WTC11 (cell line): ENCODE measurements around the gene WNT6. TPM values are rescaled to one million over a fixed set of nuclear protein-coding genes. Genes with fewer than 3 reads are reported as not detected.

Experiments
- ATAC-seq: fragments of 200-7000 bp; cut with Tn5 transposase; 2 replicates; pipeline ENCODE4 v1.10.0; 2021; ENCODE audit warnings: mild to moderate bottlenecking, moderate library complexity
- CTCF ChIA-PET: fragments of 300-600 bp; sonication (Branson Sonifier 250); formaldehyde crosslinking; loops from one replicate; lab custom pipeline; 2021; ENCODE audit warnings: antibody characterized with exemption; lab: Charles Lee
- POLR2A ChIA-PET: fragments of 350-600 bp; sonication (Branson Sonifier 250); formaldehyde crosslinking; loops from one replicate; lab custom pipeline; 2021; ENCODE audit warnings: antibody characterized with exemption; lab: Charles Lee
- DNase-seq: peaks from one replicate; pipeline ENCODE4 v3.0.0; 2021; ENCODE audit warnings: low spot score
- H3K27ac Mint-ChIP-seq: 2 replicates; pipeline ENCODE4 v1.8.0; 2021; ENCODE audit warnings: mixed read lengths
- H3K27me3 Mint-ChIP-seq: 2 replicates; pipeline ENCODE4 v1.8.0; 2021; ENCODE audit warnings: low read depth, mild to moderate bottlenecking, moderate library complexity, mixed read lengths
- H3K36me3 Mint-ChIP-seq: 2 replicates; pipeline ENCODE4 v1.8.0; 2021; ENCODE audit warnings: mixed read lengths
- H3K4me1 Mint-ChIP-seq: 2 replicates; pipeline ENCODE4 v1.8.0; 2022; ENCODE audit warnings: mixed read lengths
- H3K4me3 Mint-ChIP-seq: 2 replicates; pipeline ENCODE4 v1.8.0; 2021; ENCODE audit warnings: mild to moderate bottlenecking, moderate library complexity, mixed read lengths
- H3K9me3 Mint-ChIP-seq: 2 replicates; pipeline ENCODE4 v1.8.0; 2021; ENCODE audit warnings: mixed read lengths
- ATF6 ChIP-seq: sonication (generic); formaldehyde crosslinking; IDR thresholded peaks from 2 replicates; pipeline ENCODE4 v1.8.1; 2023; ENCODE audit warnings: mild to moderate bottlenecking, missing genetic modification reagents
- CDX4 ChIP-seq: fragments of 250-450 bp; sonication (Bioruptor Pico); IDR thresholded peaks from 2 replicates; pipeline ENCODE4 v1.9.0; 2021; ENCODE audit warnings: moderate library complexity, mild to moderate bottlenecking, inconsistent platforms, borderline replicate concordance
- ELF4 ChIP-seq: sonication (generic); formaldehyde crosslinking; IDR thresholded peaks from 2 replicates; pipeline ENCODE4 v1.8.1; 2022; ENCODE audit warnings: low read depth, mild to moderate bottlenecking, moderate library complexity, missing genetic modification reagents
- FOXJ3 ChIP-seq: sonication (generic); formaldehyde crosslinking; IDR thresholded peaks from 2 replicates; pipeline ENCODE4 v1.9.0; 2021; ENCODE audit warnings: missing genetic modification reagents, mild to moderate bottlenecking, borderline replicate concordance
- FOXP4 ChIP-seq: sonication (generic); formaldehyde crosslinking; IDR thresholded peaks from 2 replicates; pipeline ENCODE4 v1.8.0; 2022; ENCODE audit warnings: mild to moderate bottlenecking, missing genetic modification reagents
- GRHL2 ChIP-seq: fragments of 250-450 bp; sonication (Bioruptor Pico); IDR thresholded peaks from 2 replicates; pipeline ENCODE4 v1.8.0; 2022; ENCODE audit warnings: mild to moderate bottlenecking, moderate library complexity; ENCODE audit not compliant: insufficient replicate concordance, severe bottlenecking
- HMGA2 ChIP-seq: fragments of 250-450 bp; sonication (Bioruptor Pico); IDR thresholded peaks from 2 replicates; pipeline ENCODE4 v1.4.0; 2021; ENCODE audit warnings: mild to moderate bottlenecking, moderate library complexity
- NR2C2 ChIP-seq: sonication (generic); formaldehyde crosslinking; IDR thresholded peaks from 2 replicates; pipeline ENCODE4 v1.8.0; 2022; ENCODE audit warnings: mild to moderate bottlenecking, missing genetic modification reagents
- SMAD3 ChIP-seq: sonication (generic); formaldehyde crosslinking; IDR thresholded peaks from 2 replicates; pipeline ENCODE4 v1.8.0; 2022; ENCODE audit warnings: missing genetic modification reagents, mild to moderate bottlenecking, borderline replicate concordance
- TCF7 ChIP-seq: sonication (generic); formaldehyde crosslinking; IDR thresholded peaks from 2 replicates; pipeline ENCODE4 v1.8.0; 2022; ENCODE audit warnings: mild to moderate bottlenecking, low read depth, missing genetic modification reagents, moderate library complexity
- TP53 ChIP-seq: sonication (generic); formaldehyde crosslinking; IDR thresholded peaks from 2 replicates; pipeline ENCODE4 v1.8.1; 2023; ENCODE audit warnings: mild to moderate bottlenecking, missing genetic modification reagents
- USF1 ChIP-seq: sonication (generic); formaldehyde crosslinking; IDR thresholded peaks from 2 replicates; pipeline ENCODE4 v1.8.0; 2022; ENCODE audit warnings: mild to moderate bottlenecking, missing genetic modification reagents
- USF2 ChIP-seq: sonication (generic); formaldehyde crosslinking; IDR thresholded peaks from 2 replicates; pipeline ENCODE4 v1.8.1; 2023; ENCODE audit warnings: mild to moderate bottlenecking, missing genetic modification reagents, moderate library complexity
- ZBTB21 ChIP-seq: sonication (generic); formaldehyde crosslinking; IDR thresholded peaks from 2 replicates; pipeline ENCODE4 v1.8.1; 2023; ENCODE audit warnings: mild to moderate bottlenecking, missing genetic modification reagents, borderline replicate concordance
- ZNF281 ChIP-seq: sonication (generic); formaldehyde crosslinking; IDR thresholded peaks from 2 replicates; pipeline ENCODE4 v1.8.0; 2023; ENCODE audit warnings: mild to moderate bottlenecking, missing genetic modification reagents
- ZNF396 ChIP-seq: fragments of 250-450 bp; sonication (Bioruptor Pico); IDR thresholded peaks from 2 replicates; pipeline ENCODE4 v1.8.0; 2021; ENCODE audit warnings: mild to moderate bottlenecking, moderate library complexity, borderline replicate concordance
- total RNA-seq: library from RNA; stranded (reverse); gene quantifications from 3 replicates; pipeline ENCODE4 v1.2.3, GENCODE V29; 2021

The WNT6 gene
- total RNA-seq, 1 experiment from 2014 or later = not detected

- Mint-ChIP-seq H3K27me3 (peaks cover 97% of the 10 kb centered on the region), H3K27ac (no peak overlapping the region), H3K4me3 (peak overlapping the region; percentile 57), H3K36me3 (no peaks in the 10 kb centered on the region), H3K9me3 (no peaks in the 10 kb centered on the region), H3K4me1 (peaks cover 16% of the 10 kb centered on the region)
- ATAC-seq (no peak), DNase-seq (no peak)
- CTCF ChIA-PET = interaction anchor here (0.8 to 17.9 kb wide), 6 partner anchors 14 to 177 kb away, joined by 3 to 422 read pairs (median 4); no protein-coding TSS in a partner anchor
- POLR2A ChIA-PET = no interaction called here
- TF ChIP-seq ZNF281 = no peak
- no peak for TF ChIP-seq HMGA2 (CRISPR knock-in tag)
- no peak for TF ChIP-seq ATF6 (CRISPR knock-in tag)
- no peak for TF ChIP-seq ZNF396 (CRISPR knock-in tag)
- no peak for TF ChIP-seq FOXP4 (CRISPR knock-in tag)
- TF ChIP-seq SMAD3 (CRISPR knock-in tag) = no peak
- no peak for TF ChIP-seq ZBTB21
- TF ChIP-seq CDX4 (CRISPR knock-in tag) = no peak
- TF ChIP-seq USF1 = no peak
- no peak for TF ChIP-seq NR2C2 (CRISPR knock-in tag)
- TF ChIP-seq FOXJ3 (CRISPR knock-in tag) = no peak
- TF ChIP-seq ELF4 = no peak
- TF ChIP-seq TCF7 (CRISPR knock-in tag) = no peak
- no peak for TF ChIP-seq USF2 (CRISPR knock-in tag)
- TF ChIP-seq TP53 (CRISPR knock-in tag) = no peak
- no peak for TF ChIP-seq GRHL2
Measured at GRCh38 chr2:218880859-218881594, 21.4 kb downstream of the WNT6 start.
